HuH-7 (cell line): ENCODE results near the gene ACO2.
"Not testable (repeated sequence)": the region's sequence is repeated elsewhere in the genome, so short reads cannot be mapped to it uniquely, and the experiment has no call there.

Experiments
- DNase-seq: peaks from one replicate; pipeline ENCODE4 v3.0.0; 2011; ENCODE audit warnings: low spot score

Gene ACO2

DNA sequence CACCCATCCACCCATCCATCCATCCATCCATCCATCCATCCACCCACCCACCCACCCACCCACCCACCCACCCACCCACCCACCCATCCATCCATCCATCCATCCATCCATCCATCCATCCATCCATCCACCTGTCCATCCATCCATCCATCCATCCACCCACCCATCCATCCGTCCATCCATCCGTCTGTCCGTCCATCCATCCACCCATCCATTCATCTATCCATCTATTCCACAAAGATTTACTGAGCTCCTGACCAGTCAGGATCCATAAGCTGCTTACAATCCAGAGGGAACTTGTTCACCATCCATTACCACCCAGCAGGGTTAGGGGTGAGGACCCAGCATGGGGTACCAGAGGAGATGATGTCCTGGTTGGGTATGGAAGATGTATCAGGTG lies 103.4 kb downstream of the ACO2 start:
- DNase-seq: not testable (repeated sequence)

DNA sequence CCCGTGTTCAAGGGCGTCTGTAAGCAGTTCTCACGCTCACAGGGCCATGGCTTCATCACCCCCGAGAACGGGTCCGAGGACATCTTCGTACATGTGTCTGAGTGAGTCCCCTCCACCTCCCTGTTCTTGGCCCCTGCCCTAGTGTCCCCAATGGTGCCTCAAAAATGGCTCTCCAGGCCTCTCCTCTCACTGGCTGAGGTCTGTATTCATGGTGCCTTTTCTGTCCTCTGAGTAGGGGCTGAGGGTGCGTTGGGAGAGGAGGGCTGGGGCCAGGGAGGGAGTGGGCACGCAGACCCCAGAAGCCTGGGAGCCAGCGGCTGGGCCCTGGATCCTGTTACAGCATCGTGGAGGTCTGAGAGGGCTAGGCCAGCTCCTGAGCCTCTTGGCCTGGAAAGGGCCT lies 104.8 kb downstream of the ACO2 start:
- DNase-seq: no peak

DNA sequence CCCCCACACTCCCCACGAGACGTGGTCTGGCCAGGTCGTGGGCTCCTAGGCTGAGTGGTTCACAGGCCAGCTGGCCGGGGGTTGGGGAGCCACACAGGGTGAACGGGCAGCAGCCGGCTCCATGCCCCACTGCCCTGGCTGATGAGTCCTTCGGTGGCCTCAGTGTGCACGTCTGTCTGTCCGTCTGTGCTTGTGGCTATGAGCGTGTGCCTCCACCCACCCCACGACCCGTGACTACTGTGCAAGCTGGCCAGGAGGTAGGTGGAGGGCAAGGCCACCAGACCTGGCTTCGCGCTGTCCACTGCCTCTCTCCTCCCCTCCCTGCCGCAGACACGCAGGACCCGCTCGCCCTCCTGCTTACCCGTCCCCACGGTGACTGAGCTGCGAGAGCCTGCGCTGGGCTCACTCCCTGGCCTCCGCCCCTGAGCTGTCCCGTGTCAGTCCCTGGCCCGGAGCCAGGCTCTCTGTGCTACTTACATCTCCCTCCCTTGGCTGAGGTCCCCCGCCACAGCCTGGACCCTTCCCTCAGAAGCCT lies 106.0 kb downstream of the ACO2 start:
- DNase-seq: no peak

DNA sequence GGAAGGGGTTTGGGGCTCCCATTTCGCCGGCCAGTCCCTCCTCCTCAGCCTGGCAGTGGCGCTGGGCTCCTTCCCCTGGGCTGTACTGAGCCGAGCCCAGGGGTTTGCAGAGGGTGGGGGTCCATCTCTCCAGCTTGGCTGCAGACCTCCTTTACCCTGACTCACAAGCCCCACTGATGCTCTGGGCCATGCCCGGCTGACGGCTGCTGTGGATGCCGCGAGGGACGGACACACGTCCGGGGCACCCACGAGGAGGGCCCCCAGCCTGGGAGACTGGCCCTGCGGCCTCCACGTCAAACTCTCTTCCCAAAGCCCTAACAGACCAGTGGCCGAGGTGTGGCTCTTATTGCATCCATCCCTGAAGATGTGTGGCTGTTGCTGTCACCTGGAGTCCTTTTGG lies 106.6 kb downstream of the ACO2 start:
- DNase-seq: no peak

DNA sequence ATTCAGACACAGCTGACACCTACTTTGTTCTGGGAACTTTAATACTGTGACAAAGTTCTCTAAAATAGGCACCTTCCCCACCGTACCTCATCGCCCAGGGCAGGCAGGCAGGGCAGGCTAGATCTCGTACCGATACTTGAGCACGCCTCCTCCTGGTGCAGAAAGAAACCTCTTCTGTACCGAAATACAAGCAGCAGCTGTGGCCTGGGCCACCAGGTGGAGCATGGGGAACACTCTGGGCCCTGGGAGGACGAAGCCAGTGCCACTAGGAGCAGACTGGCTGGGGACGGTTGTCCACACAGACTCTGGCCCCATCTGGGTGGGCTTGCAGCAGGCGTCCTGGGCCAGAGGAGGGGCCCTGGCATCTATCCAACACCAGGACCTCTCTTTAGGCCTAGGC lies 108.0 kb downstream of the ACO2 start:
- DNase-seq: peak; percentile 94

DNA sequence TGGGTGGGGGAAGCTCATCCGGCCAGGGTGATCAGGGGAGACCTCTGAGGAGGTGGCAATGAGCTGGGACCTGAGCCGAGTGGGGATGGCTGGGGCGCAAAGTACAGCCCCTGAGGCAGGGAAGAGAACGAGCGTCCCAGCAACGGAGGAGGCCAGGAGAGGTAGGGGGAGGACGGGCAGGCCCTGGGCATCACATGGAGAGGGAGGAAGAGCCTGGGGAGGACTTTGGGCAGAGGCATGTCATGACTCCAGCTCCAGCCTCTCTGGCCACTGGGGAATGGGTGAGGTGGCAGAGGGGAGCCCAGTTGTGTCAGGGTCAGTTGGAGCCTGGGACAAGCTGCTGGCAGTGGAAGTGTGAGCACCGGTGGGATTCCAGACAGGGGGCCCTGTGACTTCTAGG lies 109.2 kb downstream of the ACO2 start:
- DNase-seq: no peak
